ENCODE results near the gene CASP3.
"Not testable (repeated sequence)": the region's sequence is repeated elsewhere in the genome, so short reads cannot be mapped to it uniquely, and the experiment has no call there.

Gene CASP3

DNA sequence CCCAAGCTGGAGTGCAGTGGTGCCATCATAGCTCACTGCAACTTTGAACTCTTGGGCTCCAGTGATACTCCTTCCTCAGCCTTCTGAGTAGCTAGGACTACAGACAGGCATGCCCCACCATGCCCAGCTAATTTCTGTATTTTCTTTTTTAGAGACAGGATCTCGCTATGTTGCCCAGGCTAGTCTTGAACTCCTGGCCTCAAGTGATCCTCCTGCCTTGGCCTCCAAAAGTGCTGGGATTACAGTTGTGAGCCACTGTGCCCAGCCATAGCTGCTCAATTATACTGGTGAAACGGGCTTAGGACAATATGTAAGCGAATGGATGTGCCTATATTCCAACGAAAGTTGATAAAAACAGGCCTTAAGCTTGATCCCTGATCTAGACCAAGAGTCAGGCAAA, 13.1 kb downstream of the CASP3 start:
- TF ChIP-seq, protein P1, sequence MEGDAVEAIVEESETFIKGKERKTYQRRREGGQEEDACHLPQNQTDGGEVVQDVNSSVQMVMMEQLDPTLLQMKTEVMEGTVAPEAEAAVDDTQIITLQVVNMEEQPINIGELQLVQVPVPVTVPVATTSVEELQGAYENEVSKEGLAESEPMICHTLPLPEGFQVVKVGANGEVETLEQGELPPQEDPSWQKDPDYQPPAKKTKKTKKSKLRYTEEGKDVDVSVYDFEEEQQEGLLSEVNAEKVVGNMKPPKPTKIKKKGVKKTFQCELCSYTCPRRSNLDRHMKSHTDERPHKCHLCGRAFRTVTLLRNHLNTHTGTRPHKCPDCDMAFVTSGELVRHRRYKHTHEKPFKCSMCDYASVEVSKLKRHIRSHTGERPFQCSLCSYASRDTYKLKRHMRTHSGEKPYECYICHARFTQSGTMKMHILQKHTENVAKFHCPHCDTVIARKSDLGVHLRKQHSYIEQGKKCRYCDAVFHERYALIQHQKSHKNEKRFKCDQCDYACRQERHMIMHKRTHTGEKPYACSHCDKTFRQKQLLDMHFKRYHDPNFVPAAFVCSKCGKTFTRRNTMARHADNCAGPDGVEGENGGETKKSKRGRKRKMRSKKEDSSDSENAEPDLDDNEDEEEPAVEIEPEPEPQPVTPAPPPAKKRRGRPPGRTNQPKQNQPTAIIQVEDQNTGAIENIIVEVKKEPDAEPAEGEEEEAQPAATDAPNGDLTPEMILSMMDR (IDR thresholded peaks at IDR 0.05; ENCODE audit: low read depth, low read length, missing control alignments) = no peak
- H3K4me3 ChIP-seq (replicated peaks; ENCODE audit: low read depth, low read length) = no peak overlapping the region
- no peak for DNase-seq (ENCODE audit: extremely low read depth, low read depth)

DNA sequence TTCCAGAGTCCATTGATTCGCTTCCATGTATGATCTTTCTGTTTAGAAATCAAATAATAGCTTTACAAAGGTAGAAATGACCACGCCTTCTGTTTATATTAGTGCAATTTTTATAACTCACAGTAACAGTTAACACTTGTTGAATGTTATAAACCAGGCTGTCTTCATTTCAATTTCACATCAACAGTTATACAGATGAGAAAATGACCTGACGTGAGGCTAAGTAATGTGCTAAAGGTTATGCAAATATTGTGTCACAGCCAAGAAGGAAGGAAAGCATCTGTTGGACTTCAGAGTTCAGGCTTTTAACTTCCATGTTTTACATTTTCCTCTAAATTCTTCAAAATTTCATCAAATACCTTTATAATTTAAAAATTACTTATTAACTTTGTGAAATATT, 13.9 kb downstream of the CASP3 start:
- TF ChIP-seq, protein P1 (IDR thresholded peaks at IDR 0.05; ENCODE audit: low read depth, low read length, missing control alignments) = no peak
- DNase-seq (ENCODE audit: extremely low read depth, low read depth) = no peak
- H3K4me3 ChIP-seq (replicated peaks; ENCODE audit: low read depth, low read length) = no peak overlapping the region

DNA sequence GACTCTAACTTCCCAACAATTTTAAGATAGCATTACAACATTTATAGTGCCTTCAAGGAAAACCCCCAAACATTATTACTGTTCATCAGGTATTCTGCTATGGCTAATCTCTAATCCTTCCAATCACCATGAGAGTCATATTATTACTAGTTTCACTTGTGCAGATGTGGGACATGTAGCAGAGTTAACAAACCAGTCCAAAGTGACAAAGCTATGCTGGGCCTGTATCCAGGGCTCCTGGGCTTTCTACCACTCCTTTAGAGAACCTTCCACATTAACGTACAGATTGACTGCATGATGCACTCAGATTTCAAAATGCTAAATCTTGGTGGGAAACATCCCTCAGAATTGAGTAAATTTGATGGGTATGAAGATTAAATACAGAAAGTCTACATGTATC, 16.4 kb downstream of the CASP3 start:
- no peak for DNase-seq (ENCODE audit: extremely low read depth, low read depth)
- TF ChIP-seq, protein P1 (IDR thresholded peaks at IDR 0.05; ENCODE audit: low read depth, low read length, missing control alignments) = no peak
- H3K4me3 ChIP-seq (replicated peaks; ENCODE audit: low read depth, low read length) = no peak overlapping the region

DNA sequence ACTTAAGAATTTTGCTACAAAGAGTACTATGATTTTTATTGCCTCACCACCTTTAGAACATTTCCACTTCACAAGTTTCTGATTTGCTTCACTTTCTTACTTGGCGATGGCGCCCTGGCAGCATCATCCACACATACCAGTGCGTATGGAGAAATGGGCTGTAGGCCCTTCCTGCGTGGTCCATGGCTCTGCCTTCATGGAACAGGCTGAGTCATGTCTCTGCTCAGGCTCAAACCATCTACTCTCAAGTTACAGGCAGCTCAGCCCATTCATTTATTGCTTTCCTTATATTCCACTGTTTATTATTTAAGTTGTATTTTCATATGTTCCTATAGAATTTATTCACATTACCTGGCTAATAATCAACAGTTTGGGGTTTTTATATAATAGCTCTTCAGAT, 21.1 kb downstream of the CASP3 start:
- TF ChIP-seq, protein P1 (IDR thresholded peaks at IDR 0.05; ENCODE audit: low read depth, low read length, missing control alignments) = no peak
- H3K4me3 ChIP-seq (replicated peaks; ENCODE audit: low read depth, low read length) = no peak overlapping the region
- DNase-seq (ENCODE audit: extremely low read depth, low read depth) = no peak

DNA sequence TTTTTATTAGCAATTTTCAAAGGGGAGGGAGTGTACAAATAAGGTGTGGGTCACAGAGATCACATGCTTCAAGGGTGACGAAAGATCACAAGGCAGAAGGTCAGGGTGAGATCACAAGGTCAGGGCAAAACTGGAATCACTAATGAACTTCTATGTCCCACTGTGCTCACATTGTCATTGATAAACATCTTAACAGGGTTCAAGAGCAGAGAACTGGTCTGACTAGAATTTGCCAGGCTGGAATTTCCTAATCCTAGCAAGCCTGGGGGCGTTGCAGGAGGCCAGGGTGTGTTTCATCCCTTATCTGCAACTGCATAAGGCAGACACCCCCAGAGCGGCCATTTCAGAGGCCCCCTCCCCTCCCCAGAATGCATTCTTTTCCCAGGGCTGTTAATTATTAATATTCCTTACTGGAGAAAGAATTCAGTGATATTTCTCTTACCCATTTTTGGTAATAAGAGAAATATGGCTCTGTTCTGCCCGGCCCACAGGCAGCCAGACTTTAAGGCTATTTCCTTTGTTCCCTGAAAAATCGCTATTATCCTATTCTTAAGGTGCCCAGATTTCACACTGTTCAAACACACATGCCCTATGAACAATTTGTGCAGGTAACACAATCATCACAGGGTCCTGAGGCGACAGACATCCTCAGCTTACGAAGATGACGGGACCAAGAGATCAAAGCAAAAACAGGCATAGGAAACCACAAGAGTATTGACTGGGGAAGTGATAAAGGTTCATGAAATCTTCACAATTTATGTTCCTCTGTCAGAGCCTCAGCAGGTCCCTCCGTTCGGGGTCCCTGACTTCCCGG, 23.3 kb downstream of the CASP3 start:
- H3K4me3 ChIP-seq (replicated peaks; ENCODE audit: low read depth, low read length); DNase-seq (ENCODE audit: extremely low read depth, low read depth): not testable (repeated sequence)

DNA sequence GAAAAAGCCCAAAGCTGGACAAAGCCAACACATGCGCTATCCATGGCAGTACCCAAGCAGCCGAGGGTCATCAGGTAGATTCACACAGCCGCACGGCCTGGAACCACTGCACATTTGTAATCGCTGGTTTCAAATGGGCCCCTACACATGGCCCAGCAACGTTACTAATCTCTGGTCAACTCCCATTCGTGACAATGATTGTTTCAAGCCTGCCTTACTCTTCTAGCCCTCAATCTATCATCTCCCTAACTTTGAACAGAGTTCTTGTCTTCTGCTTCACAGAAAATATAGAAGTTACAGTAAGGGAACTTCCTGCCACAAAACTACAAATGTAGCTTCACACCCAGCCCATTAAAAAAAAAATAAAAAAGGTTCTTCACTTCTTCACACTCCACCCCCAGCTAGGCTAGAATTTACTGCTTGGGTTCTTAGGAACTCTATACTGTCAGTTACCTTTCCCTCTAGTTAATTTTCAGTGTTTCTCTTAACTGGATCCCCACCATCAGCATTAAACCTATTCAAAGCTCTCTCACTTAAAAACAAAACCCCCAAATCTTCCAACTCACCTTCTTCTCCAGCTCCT, 24.2 kb downstream of the CASP3 start:
- no peak overlapping the region for H3K4me3 ChIP-seq (replicated peaks; ENCODE audit: low read depth, low read length)
- TF ChIP-seq, protein P1 (IDR thresholded peaks at IDR 0.05; ENCODE audit: low read depth, low read length, missing control alignments) = no peak
- no peak for DNase-seq (ENCODE audit: extremely low read depth, low read depth)

DNA sequence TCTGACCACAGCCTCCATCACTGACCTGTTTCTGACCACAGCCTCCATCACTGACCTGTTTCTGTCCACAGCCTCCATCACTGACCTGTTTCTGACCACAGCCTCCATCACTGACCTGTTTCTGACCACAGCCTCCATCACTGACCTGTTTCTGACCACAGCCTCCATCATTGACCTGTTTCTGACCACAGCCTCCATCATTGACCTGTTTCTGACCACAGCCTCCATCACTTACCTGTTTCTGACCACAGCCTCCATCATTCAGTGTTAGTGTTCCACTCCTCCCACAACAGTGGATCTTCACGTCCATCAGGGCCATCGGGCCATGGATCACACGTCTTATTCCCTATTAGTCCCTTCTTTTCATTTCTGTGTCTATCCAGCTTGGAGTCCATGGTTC, 24.7 kb downstream of the CASP3 start:
- not testable (repeated sequence) for DNase-seq (ENCODE audit: extremely low read depth, low read depth); H3K4me3 ChIP-seq (replicated peaks; ENCODE audit: low read depth, low read length)

DNA sequence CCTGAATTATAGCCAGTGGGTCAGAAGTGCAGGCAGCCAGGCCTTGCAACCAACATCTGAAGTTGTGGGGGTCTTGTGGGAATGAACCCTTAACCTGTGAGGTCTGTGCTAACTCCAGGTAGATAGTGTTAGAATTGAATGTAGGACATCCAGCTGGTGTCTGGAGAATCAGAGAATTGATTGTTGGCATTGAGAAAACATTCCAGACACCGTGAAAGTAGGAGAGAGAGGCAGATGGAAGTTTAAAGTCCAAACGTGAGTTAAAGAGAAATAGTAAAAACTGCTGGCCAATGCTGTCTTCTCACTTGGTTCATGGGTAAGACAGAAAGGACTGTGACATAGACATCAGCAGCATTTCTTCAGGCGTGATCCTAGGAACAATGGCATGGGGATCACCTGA, 27.7 kb downstream of the CASP3 start:
- TF ChIP-seq, protein P1 (IDR thresholded peaks at IDR 0.05; ENCODE audit: low read depth, low read length, missing control alignments) = no peak
- DNase-seq (ENCODE audit: extremely low read depth, low read depth) = no peak
- H3K4me3 ChIP-seq (replicated peaks; ENCODE audit: low read depth, low read length) = no peak overlapping the region
